Lung (tissue), 12 donors: ENCODE results near the gene MFAP4. TPM values are rescaled to one million over a fixed set of nuclear protein-coding genes. Genes with fewer than 3 reads are reported as not detected.

ENCODE experiments used
- ATAC-seq: fragments of 200-7000 bp; cut with Tn5 transposase; one replicate; pipeline ENCODE4 v1.9.1; 2020; ENCODE audit warnings: moderate number of reproducible peaks; ENCODE audit not compliant: insufficient read depth, low FRiP score
- DNase-seq, 3 donors: peaks; one replicate each; pipeline ENCODE4 v3.0.0-alpha.2; 2013 to 2017
- H3K27ac ChIP-seq, 2 donors: one replicate each; pipeline ENCODE4 v1.5.1; 2013; ENCODE audit warnings: mild to moderate bottlenecking in 2 of 2, moderate library complexity in 2 of 2, control low read depth in 1 of 2, inconsistent platforms in 1 of 2, low read depth in 1 of 2, low read length in 1 of 2
- H3K27me3 ChIP-seq, 3 donors: one replicate each; pipeline ENCODE4 v1.5.1; 2013; ENCODE audit warnings: low read length in 2 of 3; ENCODE audit not compliant: control insufficient read depth in 3 of 3, insufficient read depth in 3 of 3
- H3K36me3 ChIP-seq, 4 donors: one replicate each; pipeline ENCODE4 v1.5.1; 2013; ENCODE audit warnings: low read length in 4 of 4, mild to moderate bottlenecking in 1 of 4, moderate library complexity in 1 of 4; ENCODE audit not compliant: control insufficient read depth in 4 of 4, insufficient read depth in 4 of 4
- H3K4me1 ChIP-seq, 5 donors: one replicate each; pipeline ENCODE4 v1.5.1; 2013; ENCODE audit warnings: low read length in 5 of 5, mild to moderate bottlenecking in 2 of 5, moderate library complexity in 1 of 5; ENCODE audit not compliant: control insufficient read depth in 5 of 5, insufficient read depth in 5 of 5
- H3K4me3 ChIP-seq: one replicate; pipeline ENCODE4 v1.5.1; 2013; ENCODE audit warnings: mild to moderate bottlenecking, control low read depth, moderate library complexity
- H3K9ac ChIP-seq, 2 donors: one replicate each; pipeline ENCODE4 v1.5.1; 2013; ENCODE audit warnings: low read length in 2 of 2, control low read depth in 1 of 2; ENCODE audit not compliant: insufficient read depth in 1 of 2
- H3K9me3 ChIP-seq, 4 donors: one replicate each; pipeline ENCODE4 v1.5.1; 2013; ENCODE audit warnings: low read length in 3 of 4, mild to moderate bottlenecking in 1 of 4, moderate library complexity in 1 of 4; ENCODE audit not compliant: control insufficient read depth in 4 of 4, insufficient read depth in 3 of 4
- WGBS, 2 donors: extraction: QIAGEN DNeasy Blood & Tissue Kit; methylation state at CpG; one replicate each; pipeline ENCODE4 v1.1.7; 2013; 5-methylcytosine and 5-hydroxymethylcytosine counted together
- polyA plus RNA-seq, 2 donors: library from polyadenylated mRNA; stranded (reverse); fragments of 200-250 nt; gene quantifications; one replicate each; pipeline ENCODE4 v1.2.1, GENCODE V29; 2013
- total RNA-seq, 2 donors: library from RNA; depleted of rRNA in 1 of 2; stranded (reverse); fragments of >200 nt in 1 of 2; gene quantifications; one replicate each; pipeline ENCODE4 v1.2.1, GENCODE V29; 2014 to 2021
- TF ChIP-seq, protein P1 (sequence below): IDR thresholded peaks from 2 replicates; pipeline ENCODE4 v1.5.1; 2012; ENCODE audit warnings: mild to moderate bottlenecking; ENCODE audit errors: control extremely low read depth, extremely low read depth
- donor health status: control.
- donor health status: control.
- donor health status: Bipolar disorder and iron deficiency.
- donor health status: healthy.
- donor health status: DM: yes; HTN: yes; CAD: no.

Gene MFAP4
- total and polyA plus RNA-seq, 4 donors, result 45.7 to 156 (median 92.2) TPM

DNA sequence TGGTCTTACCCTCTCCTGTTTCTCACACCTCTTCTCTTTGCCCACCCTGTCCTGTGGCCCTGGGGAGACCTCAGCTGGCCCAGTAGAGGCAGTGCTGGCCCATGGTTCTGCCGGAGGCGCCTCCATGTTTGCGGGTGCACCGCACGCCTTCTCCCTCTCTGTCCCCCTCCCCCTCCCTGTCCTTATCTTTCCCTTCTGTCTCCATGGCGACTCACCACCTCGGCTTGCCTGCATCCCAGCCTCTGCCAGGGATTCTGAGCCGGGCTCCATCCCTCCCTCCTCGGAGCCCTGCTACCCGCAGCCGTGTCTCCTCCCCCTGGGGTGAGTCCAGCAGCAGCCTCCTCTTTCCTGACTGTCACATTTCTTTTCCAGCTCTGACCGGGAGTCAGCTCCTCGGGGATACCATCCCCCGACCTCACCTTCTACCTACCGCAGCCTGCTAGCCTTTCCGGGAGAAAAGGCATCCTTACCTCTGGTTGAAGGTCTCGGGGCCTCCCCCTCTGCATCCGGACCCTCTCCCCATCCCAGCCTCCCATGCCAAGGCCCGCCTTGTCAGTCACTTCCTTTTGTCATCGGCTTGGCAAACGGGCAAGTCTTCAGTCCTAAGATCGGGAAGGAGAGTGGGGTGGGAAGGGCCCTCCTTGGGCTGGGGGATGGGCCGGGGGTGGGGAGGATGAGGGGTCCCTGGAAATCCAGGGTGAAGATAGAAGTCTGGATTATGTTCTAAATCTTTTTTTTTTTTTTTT, 24.1 kb upstream of the MFAP4 start, which contains the start of gene RNF112:
Gene RNF112 (plus strand): TSS at position 358 of the 746 bp plus-strand sequence. CDS start 177 bp downstream, at position 535.
- H3K4me1 ChIP-seq, result peaks cover 0 to 16% (median 0%) of the 10 kb centered on the region in 5 donors
- H3K4me3 ChIP-seq, result no peak within 1 kb of the TSS
- H3K27me3 ChIP-seq, result no peaks in the 10 kb centered on the region
- TF ChIP-seq, protein P1, sequence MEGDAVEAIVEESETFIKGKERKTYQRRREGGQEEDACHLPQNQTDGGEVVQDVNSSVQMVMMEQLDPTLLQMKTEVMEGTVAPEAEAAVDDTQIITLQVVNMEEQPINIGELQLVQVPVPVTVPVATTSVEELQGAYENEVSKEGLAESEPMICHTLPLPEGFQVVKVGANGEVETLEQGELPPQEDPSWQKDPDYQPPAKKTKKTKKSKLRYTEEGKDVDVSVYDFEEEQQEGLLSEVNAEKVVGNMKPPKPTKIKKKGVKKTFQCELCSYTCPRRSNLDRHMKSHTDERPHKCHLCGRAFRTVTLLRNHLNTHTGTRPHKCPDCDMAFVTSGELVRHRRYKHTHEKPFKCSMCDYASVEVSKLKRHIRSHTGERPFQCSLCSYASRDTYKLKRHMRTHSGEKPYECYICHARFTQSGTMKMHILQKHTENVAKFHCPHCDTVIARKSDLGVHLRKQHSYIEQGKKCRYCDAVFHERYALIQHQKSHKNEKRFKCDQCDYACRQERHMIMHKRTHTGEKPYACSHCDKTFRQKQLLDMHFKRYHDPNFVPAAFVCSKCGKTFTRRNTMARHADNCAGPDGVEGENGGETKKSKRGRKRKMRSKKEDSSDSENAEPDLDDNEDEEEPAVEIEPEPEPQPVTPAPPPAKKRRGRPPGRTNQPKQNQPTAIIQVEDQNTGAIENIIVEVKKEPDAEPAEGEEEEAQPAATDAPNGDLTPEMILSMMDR, result no peak
- no peaks in the 10 kb centered on the region for H3K9me3 ChIP-seq
- H3K36me3 ChIP-seq, result no peaks in the 10 kb centered on the region
- H3K9ac ChIP-seq, result no peak within 1 kb of the TSS
- ATAC-seq, result no peak
- no peak within 1 kb of the TSS for H3K27ac ChIP-seq
- WGBS, 2 donors, result 28 to 43% methylated on average over 23 of the region's 23 CpGs
- peak; percentile 74 to 79 (median 77) for DNase-seq

DNA sequence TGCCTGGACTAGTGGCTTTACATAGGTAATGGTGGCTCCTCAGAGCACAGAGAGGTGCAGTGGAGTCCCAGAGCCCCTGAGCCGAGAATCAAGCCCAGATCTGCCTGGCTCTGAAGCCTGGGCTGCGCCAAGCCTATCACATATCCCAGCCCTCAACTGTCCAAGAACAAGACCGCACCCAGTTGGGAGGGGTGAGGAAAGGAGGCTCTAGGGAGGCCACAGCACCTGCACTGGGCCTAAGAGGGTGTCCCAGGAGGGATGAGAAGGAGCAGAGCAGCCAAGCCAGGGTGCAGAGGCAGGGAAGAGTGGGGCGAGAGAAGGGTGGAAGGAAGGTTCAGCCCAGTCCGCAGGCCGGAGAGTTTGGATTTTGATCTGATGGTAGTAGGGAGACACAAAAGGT, 23.1 kb upstream of the MFAP4 start:
- Histone ChIP-seq H3K27ac (no peak overlapping the region), H3K27me3 (no peaks in the 10 kb centered on the region), H3K36me3 (no peaks in the 10 kb centered on the region), H3K9ac (no peak overlapping the region), H3K9me3 (no peaks in the 10 kb centered on the region), H3K4me3 (no peak overlapping the region), H3K4me1 (peaks cover 0 to 16% (median 0%) of the 10 kb centered on the region in 5 donors)
- TF ChIP-seq, protein P1, result no peak
- WGBS, 2 donors, result 94 to 96% methylated on average over 6 of the region's 6 CpGs
- no peak for DNase-seq
- ATAC-seq, result no peak

DNA sequence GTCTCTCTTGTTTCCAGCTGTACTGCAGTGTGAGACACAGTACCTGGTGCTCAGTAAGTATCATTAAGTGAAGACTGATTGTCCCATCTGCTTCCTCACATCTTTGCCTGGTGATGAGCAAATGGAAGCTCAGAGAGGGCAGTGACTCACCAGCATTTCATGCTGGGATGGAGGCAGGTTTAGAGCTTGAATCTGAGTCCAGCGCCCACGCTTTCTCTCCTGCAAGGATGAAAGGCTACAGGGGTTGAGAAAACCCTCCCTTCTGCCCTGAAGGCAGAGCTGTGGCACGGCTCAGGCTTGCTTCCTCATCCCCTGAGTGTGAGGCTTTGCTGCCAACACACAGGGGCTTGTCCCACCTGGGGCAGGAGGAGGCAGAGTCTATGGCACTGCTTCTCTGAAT, 22.5 kb upstream of the MFAP4 start:
- Histone ChIP-seq H3K9ac (no peak overlapping the region), H3K27ac (no peak overlapping the region), H3K9me3 (no peaks in the 10 kb centered on the region), H3K4me3 (no peak overlapping the region), H3K27me3 (no peaks in the 10 kb centered on the region), H3K36me3 (no peaks in the 10 kb centered on the region), H3K4me1 (peaks cover 0 to 16% (median 0%) of the 10 kb centered on the region in 5 donors)
- ATAC-seq (no peak), DNase-seq (no peak)
- TF ChIP-seq, protein P1, result no peak
- 86 to 89% methylated on average over 3 of the region's 3 CpGs for WGBS, 2 donors

DNA sequence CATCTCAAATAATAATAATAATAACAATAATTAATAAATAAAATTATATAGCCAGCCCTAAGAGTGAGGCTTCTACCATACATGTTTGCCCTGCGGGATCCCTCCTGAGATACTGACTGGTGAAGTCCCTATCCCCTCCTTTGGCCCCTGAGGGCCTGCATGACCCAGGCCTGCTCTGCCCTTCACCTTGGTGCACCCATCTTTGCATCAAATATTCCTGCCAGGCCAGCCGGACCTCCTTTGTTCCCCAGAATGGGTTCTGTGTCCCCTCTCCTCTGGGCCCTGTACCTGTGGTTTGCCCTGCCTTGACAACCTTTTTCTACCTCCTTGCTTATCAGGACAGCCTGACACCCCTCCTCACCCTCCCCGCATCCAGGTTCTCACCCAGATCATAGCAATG, 22.1 kb upstream of the MFAP4 start:
- H3K27ac ChIP-seq, result no peak overlapping the region
- H3K27me3 ChIP-seq, result no peaks in the 10 kb centered on the region
- no peaks in the 10 kb centered on the region for H3K36me3 ChIP-seq
- H3K4me3 ChIP-seq, result no peak overlapping the region
- no peaks in the 10 kb centered on the region for H3K9me3 ChIP-seq
- no peak overlapping the region for H3K9ac ChIP-seq
- WGBS, 2 donors, result 92 to 96% methylated on average over 3 of the region's 3 CpGs
- peaks cover 0 to 16% (median 0%) of the 10 kb centered on the region in 5 donors for H3K4me1 ChIP-seq
- no peak for ATAC-seq
- TF ChIP-seq, protein P1, result no peak
- DNase-seq, result no peak
